ENCODE data around the gene CYLD. TPM values are rescaled to one million over a fixed set of nuclear protein-coding genes. Genes with fewer than 3 reads are reported as not detected.

The CYLD gene
- total and polyA plus RNA-seq, 8 donors = 27.1 to 52.1 (median 30.3) TPM

GRCh38 chr16:50839356-50839755 lies 97.5 kb downstream of the CYLD start:
- Histone ChIP-seq H3K4me3 (no peak overlapping the region), H3K36me3 (no peaks in the 10 kb centered on the region), H3K9me3 (no peaks in the 10 kb centered on the region), H3K4me1 (peaks cover 0 to 8% of the 10 kb centered on the region in 2 donors), H3K27me3 (peaks cover 9 to 33% of the 10 kb centered on the region in 2 donors), H3K27ac (no peak overlapping the region)
- ATAC-seq (no peak), DNase-seq (no peak)
- TF ChIP-seq CTCF (IDR thresholded peaks at IDR 0.05) = no peak
- intact Hi-C loops (cut with DNase I) = no loop called here

- intact Hi-C loops (cut with DNase I) = no loop called here
- H3K4me1 ChIP-seq = peaks cover 0 to 8% of the 10 kb centered on the region in 2 donors
- no peak overlapping the region for H3K27ac ChIP-seq
- ATAC-seq (no peak), DNase-seq (no peak)
- H3K36me3 ChIP-seq = no peaks in the 10 kb centered on the region
- no peaks in the 10 kb centered on the region for H3K9me3 ChIP-seq
- no peak for TF ChIP-seq CTCF (IDR thresholded peaks at IDR 0.05)
- H3K4me3 ChIP-seq = no peak overlapping the region
- peaks cover 9 to 33% of the 10 kb centered on the region in 2 donors for H3K27me3 ChIP-seq
Observed at GRCh38 chr16:50839920-50840729, 98.2 kb downstream of the CYLD start.

- Histone ChIP-seq H3K27ac (no peak overlapping the region), H3K27me3 (peaks cover 9 to 33% of the 10 kb centered on the region in 2 donors), H3K4me1 (peaks cover 0 to 8% of the 10 kb centered on the region in 2 donors), H3K36me3 (no peaks in the 10 kb centered on the region), H3K4me3 (no peak overlapping the region), H3K9me3 (no peaks in the 10 kb centered on the region)
- DNase-seq (no peak), ATAC-seq (no peak)
- no peak for TF ChIP-seq CTCF (IDR thresholded peaks at IDR 0.05)
- intact Hi-C loops (cut with DNase I) = no loop called here
Observed at GRCh38 chr16:50841081-50841886, 99.4 kb downstream of the CYLD start.

- Histone ChIP-seq H3K4me3 (no peak overlapping the region), H3K36me3 (no peaks in the 10 kb centered on the region), H3K4me1 (peaks cover 0 to 8% of the 10 kb centered on the region in 2 donors), H3K27ac (no peak overlapping the region), H3K27me3 (peaks cover 9 to 33% of the 10 kb centered on the region in 2 donors), H3K9me3 (no peaks in the 10 kb centered on the region)
- no peak for TF ChIP-seq CTCF (IDR thresholded peaks at IDR 0.05)
- DNase-seq (no peak), ATAC-seq (no peak)
- intact Hi-C loops (cut with DNase I) = no loop called here
Observed at GRCh38 chr16:50842013-50842505, 100.2 kb downstream of the CYLD start.

- H3K9me3 ChIP-seq = no peaks in the 10 kb centered on the region
- DNase-seq (no peak), ATAC-seq (no peak)
- TF ChIP-seq CTCF (IDR thresholded peaks at IDR 0.05) = no peak
- H3K36me3 ChIP-seq = no peaks in the 10 kb centered on the region
- H3K27ac ChIP-seq = no peak overlapping the region
- H3K27me3 ChIP-seq = peaks cover 9 to 33% of the 10 kb centered on the region in 2 donors
- H3K4me1 ChIP-seq = peaks cover 0 to 8% of the 10 kb centered on the region in 2 donors
- intact Hi-C loops (cut with DNase I) = no loop called here
- H3K4me3 ChIP-seq = no peak overlapping the region
Observed at GRCh38 chr16:50842589-50842988, 100.7 kb downstream of the CYLD start.
